A673 (cell line): ENCODE data around the gene ETV3L. TPM values are rescaled to one million over a fixed set of nuclear protein-coding genes. Genes with fewer than 3 reads are reported as not detected.

Experiments
- BruUV-seq: library from RNA; stranded (reverse); fragments of 400-500 nt; replicated peaks from 2 replicates; lab custom pipeline; 2021; lab: Mats Ljungman, UMichigan
- CTCF ChIA-PET: fragments of 300-600 bp; sonication (Branson Sonifier 250); formaldehyde crosslinking; loops from one replicate; lab custom pipeline; 2022; ENCODE audit warnings: antibody characterized with exemption; lab: Charles Lee
- POLR2A ChIA-PET: fragments of 300-600 bp; sonication (Branson Sonifier 250); formaldehyde crosslinking; loops from one replicate; lab custom pipeline; 2022; ENCODE audit warnings: antibody characterized with exemption; ENCODE audit not compliant: low non-redundant PET; lab: Charles Lee
- DNase-seq: peaks from one replicate; pipeline ENCODE4 v3.0.0-alpha.2; 2015; ENCODE audit warnings: low spot score
- H3K27ac ChIP-seq: fragments of 200-600 bp; sonication (generic); 2 replicates; pipeline ENCODE4 v1.5.1; 2016; ENCODE audit warnings: mixed run types, low read depth, mild to moderate bottlenecking, mixed read lengths, antibody characterized with exemption, low read length; ENCODE audit not compliant: poor library complexity, severe bottlenecking
- H3K27me3 ChIP-seq: fragments of 200-600 bp; sonication (generic); replicated peaks from 2 replicates; pipeline ENCODE4 v1.6.1; 2017; ENCODE audit warnings: mixed run types, low read depth, mild to moderate bottlenecking, mixed read lengths, antibody characterized with exemption, low read length; ENCODE audit not compliant: insufficient read depth, poor library complexity
- H3K36me3 ChIP-seq: fragments of 200-600 bp; sonication (generic); 2 replicates; pipeline ENCODE4 v1.6.1; 2016; ENCODE audit warnings: mixed run types, mild to moderate bottlenecking, mixed read lengths, antibody characterized with exemption, low read length; ENCODE audit not compliant: insufficient read depth, poor library complexity, severe bottlenecking
- H3K4me1 ChIP-seq: fragments of 200-600 bp; sonication (generic); 2 replicates; pipeline ENCODE4 v1.6.1; 2017; ENCODE audit warnings: mixed run types, mild to moderate bottlenecking, mixed read lengths, antibody characterized with exemption, low read length; ENCODE audit not compliant: insufficient read depth, poor library complexity, severe bottlenecking
- H3K4me3 ChIP-seq: fragments of 200-600 bp; sonication (generic); 2 replicates; pipeline ENCODE4 v1.5.1; 2016; ENCODE audit warnings: low read depth, mixed run types, mild to moderate bottlenecking, mixed read lengths, low read length; ENCODE audit not compliant: poor library complexity, severe bottlenecking
- H3K9me3 ChIP-seq: fragments of 200-600 bp; sonication (generic); 2 replicates; pipeline ENCODE4 v1.6.1; 2016; ENCODE audit warnings: mixed run types, low read depth, mild to moderate bottlenecking, mixed read lengths, antibody characterized with exemption, low read length; ENCODE audit not compliant: poor library complexity, severe bottlenecking
- CTCF ChIP-seq: fragments of 300-800, 200-600 bp; sonication (generic); conservative IDR thresholded peaks from 2 replicates; pipeline ENCODE4 v1.5.1; 2017; ENCODE audit warnings: low read depth, mild to moderate bottlenecking, antibody characterized with exemption, low read length, moderate library complexity, mixed read lengths
- EZH2 ChIP-seq: fragments of 200-600 bp; sonication (generic); IDR thresholded peaks from 2 replicates; pipeline ENCODE4 v1.6.1; 2017; ENCODE audit warnings: borderline replicate concordance, low read depth, mild to moderate bottlenecking, mixed read lengths, antibody characterized with exemption, low read length; ENCODE audit not compliant: poor library complexity, severe bottlenecking
- intact Hi-C: fragments of 100-400 bp; cut with micrococcal nuclease; formaldehyde crosslinking; loops from one replicate; pipeline ENCODE4 v1.10.0; 2022; ENCODE audit not compliant: unreplicated experiment
- total RNA-seq: library from RNA; stranded (reverse); gene quantifications from 2 replicates; pipeline ENCODE4 v1.2.3, GENCODE V29; 2021

Gene ETV3L
- total RNA-seq, 1 experiment from 2014 or later = not detected

- ChIA-PET CTCF (no interaction called here), POLR2A (no interaction called here)
- peak; percentile 28 for DNase-seq
- Histone ChIP-seq H3K36me3 (peaks cover 69% of the 10 kb centered on the region), H3K4me1 (peaks cover 3% of the 10 kb centered on the region), H3K9me3 (no peaks in the 10 kb centered on the region), H3K27me3 (no peaks in the 10 kb centered on the region), H3K27ac (no peak overlapping the region), H3K4me3 (no peak overlapping the region)
- no TSS peak for BruUV-seq
- TF ChIP-seq CTCF (no peak), EZH2 (no peak)
- intact Hi-C loops = no loop called here
Observed at GRCh38 chr1:157124855-157125254, 25.2 kb upstream of the ETV3L start.

GRCh38 chr1:157119448-157119847 lies 19.8 kb upstream of the ETV3L start:
- Histone ChIP-seq H3K36me3 (peaks cover 21% of the 10 kb centered on the region), H3K4me1 (no peaks in the 10 kb centered on the region), H3K27ac (no peak overlapping the region), H3K27me3 (no peaks in the 10 kb centered on the region), H3K4me3 (no peak overlapping the region), H3K9me3 (no peaks in the 10 kb centered on the region)
- ChIA-PET CTCF (no interaction called here), POLR2A (no interaction called here)
- intact Hi-C loops = no loop called here
- DNase-seq = no peak
- BruUV-seq = no TSS peak
- TF ChIP-seq CTCF (no peak), EZH2 (no peak)

GRCh38 chr1:157119008-157119407 lies 19.4 kb upstream of the ETV3L start:
- ChIA-PET POLR2A (no interaction called here), CTCF (no interaction called here)
- intact Hi-C loops = no loop called here
- Histone ChIP-seq H3K27me3 (no peaks in the 10 kb centered on the region), H3K4me1 (no peaks in the 10 kb centered on the region), H3K4me3 (no peak overlapping the region), H3K36me3 (peaks cover 17% of the 10 kb centered on the region), H3K27ac (no peak overlapping the region), H3K9me3 (no peaks in the 10 kb centered on the region)
- no peak for DNase-seq
- BruUV-seq = no TSS peak
- TF ChIP-seq EZH2 = no peak
- TF ChIP-seq CTCF = no peak
